Activated CD8-positive, alpha-beta memory T cell treated with anti-CD3 and anti-CD28 coated beads, Interleukin-2, amount 50 U/mL, for 24 hours (primary cell): ENCODE data around the gene RPAP3.

ENCODE experiments used
- DNase-seq: peaks from one replicate; pipeline ENCODE4 v3.0.0-alpha.2; 2020; ENCODE audit errors: extremely low read depth

The RPAP3 gene

GRCh38 chr12:47721431-47721973, 15.7 kb upstream of the RPAP3 start:
- DNase-seq, result no peak

GRCh38 chr12:47718531-47718930, 12.7 kb upstream of the RPAP3 start:
- no peak for DNase-seq

GRCh38 chr12:47717443-47718193, 11.8 kb upstream of the RPAP3 start:
- no peak for DNase-seq

- no peak for DNase-seq
Measured at GRCh38 chr12:47717046-47717442, 11.2 kb upstream of the RPAP3 start.

- no peak for DNase-seq
Measured at GRCh38 chr12:47715877-47716548, 10.2 kb upstream of the RPAP3 start.

GRCh38 chr12:47715393-47715876, 9.6 kb upstream of the RPAP3 start:
- DNase-seq, result peak; percentile 64

GRCh38 chr12:47714826-47715386, 9.1 kb upstream of the RPAP3 start:
- no peak for DNase-seq

- DNase-seq, result no peak
Measured at GRCh38 chr12:47712171-47712570, 6.3 kb upstream of the RPAP3 start.

GRCh38 chr12:47711448-47711847, 5.6 kb upstream of the RPAP3 start:
- DNase-seq, result no peak

- no peak for DNase-seq
Measured at GRCh38 chr12:47710278-47710677, 4.4 kb upstream of the RPAP3 start.

- DNase-seq, result no peak
Measured at GRCh38 chr12:47709671-47710070, 3.8 kb upstream of the RPAP3 start.

- no peak for DNase-seq
Measured at GRCh38 chr12:47709237-47709636, 3.4 kb upstream of the RPAP3 start.

GRCh38 chr12:47707905-47708543, 2.2 kb upstream of the RPAP3 start:
- DNase-seq, result no peak

GRCh38 chr12:47707355-47707754, 1.5 kb upstream of the RPAP3 start:
- no peak for DNase-seq

GRCh38 chr12:47705229-47705565, 633 bp downstream of the RPAP3 start:
- DNase-seq, result no peak

GRCh38 chr12:47704719-47705118, 1.1 kb downstream of the RPAP3 start:
- no peak for DNase-seq

GRCh38 chr12:47700263-47700662, 5.6 kb downstream of the RPAP3 start:
- DNase-seq, result no peak

- no peak for DNase-seq
Measured at GRCh38 chr12:47698631-47699030, 7.2 kb downstream of the RPAP3 start.

GRCh38 chr12:47698055-47698454, 7.8 kb downstream of the RPAP3 start:
- no peak for DNase-seq

GRCh38 chr12:47689215-47689614, 16.6 kb downstream of the RPAP3 start:
- no peak for DNase-seq

GRCh38 chr12:47687636-47688035, 18.2 kb downstream of the RPAP3 start:
- DNase-seq, result no peak

GRCh38 chr12:47686645-47687240, 19.1 kb downstream of the RPAP3 start:
- no peak for DNase-seq
